VCaP (cell line): ENCODE measurements around the gene NOB1.

ENCODE experiments used
- H3K27ac ChIP-seq: fragments of 450-650 bp; 2 replicates; pipeline ENCODE4 v1.5.1; 2017
- TF ChIP-seq, protein P1 (sequence below): fragments of 450-650 bp; conservative IDR thresholded peaks from 2 replicates; pipeline ENCODE4 v1.5.1; 2017; ENCODE audit warnings: mild to moderate bottlenecking, moderate library complexity

The NOB1 gene

DNA sequence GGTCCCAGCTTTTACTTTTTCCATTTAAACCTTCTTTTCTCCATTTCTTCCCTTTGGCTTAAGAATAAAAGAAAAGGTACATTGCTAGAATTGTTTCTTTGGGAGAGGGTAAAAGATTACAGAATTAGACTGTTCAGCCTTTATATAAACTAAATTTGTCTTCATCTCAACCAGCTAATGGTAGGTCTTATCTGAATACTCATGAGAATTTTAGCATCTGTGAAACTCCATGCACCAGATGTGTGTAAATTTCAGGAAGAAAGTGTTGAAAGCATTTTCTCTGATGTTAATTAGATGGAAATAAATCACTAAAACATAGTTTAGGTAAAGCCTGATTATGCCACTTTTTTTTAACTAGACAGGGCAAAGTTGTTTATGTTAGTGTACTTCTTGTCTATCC, 53.3 kb downstream of the NOB1 start:
- TF ChIP-seq, protein P1, sequence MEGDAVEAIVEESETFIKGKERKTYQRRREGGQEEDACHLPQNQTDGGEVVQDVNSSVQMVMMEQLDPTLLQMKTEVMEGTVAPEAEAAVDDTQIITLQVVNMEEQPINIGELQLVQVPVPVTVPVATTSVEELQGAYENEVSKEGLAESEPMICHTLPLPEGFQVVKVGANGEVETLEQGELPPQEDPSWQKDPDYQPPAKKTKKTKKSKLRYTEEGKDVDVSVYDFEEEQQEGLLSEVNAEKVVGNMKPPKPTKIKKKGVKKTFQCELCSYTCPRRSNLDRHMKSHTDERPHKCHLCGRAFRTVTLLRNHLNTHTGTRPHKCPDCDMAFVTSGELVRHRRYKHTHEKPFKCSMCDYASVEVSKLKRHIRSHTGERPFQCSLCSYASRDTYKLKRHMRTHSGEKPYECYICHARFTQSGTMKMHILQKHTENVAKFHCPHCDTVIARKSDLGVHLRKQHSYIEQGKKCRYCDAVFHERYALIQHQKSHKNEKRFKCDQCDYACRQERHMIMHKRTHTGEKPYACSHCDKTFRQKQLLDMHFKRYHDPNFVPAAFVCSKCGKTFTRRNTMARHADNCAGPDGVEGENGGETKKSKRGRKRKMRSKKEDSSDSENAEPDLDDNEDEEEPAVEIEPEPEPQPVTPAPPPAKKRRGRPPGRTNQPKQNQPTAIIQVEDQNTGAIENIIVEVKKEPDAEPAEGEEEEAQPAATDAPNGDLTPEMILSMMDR, result no peak
- H3K27ac ChIP-seq, result no peak overlapping the region

DNA sequence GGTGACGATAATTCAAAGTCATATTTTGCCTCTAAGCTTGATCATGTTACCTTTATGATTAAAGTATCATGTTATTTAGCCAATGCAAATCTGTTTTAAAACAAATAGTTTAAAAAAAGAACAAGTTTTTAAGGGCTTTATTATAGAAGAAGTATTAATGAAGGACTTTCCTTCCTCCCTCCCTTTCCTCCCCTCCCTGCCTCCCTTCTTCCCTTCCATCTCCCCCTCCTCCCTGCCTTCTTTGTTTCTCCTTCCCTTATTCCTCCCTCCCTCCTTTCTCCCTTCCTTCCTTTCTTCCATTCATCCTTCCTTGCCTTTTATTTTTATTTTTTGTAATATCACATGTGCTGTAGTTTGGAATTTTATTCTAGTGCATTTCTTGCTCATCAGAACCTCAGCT, 54.8 kb downstream of the NOB1 start:
- TF ChIP-seq, protein P1, result no peak
- no peak overlapping the region for H3K27ac ChIP-seq

DNA sequence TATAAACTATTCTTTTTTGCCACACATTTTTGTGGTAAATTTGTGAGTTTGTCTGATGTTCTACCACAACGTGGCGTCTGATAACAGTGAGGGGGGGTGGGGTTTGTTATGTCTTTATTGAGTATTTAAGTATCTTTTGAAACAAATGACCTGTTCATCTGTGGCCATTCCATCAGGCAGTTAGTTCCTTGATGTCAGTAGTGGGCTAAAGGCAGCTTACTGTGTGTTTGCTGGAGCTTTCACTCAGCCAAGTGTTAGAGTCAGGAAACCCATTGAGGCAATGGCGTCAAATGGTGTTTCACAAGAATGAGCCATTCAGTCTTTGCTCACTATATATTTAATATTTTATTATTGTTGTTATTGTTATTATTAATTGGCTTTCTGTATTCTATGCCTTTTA, 56.3 kb downstream of the NOB1 start:
- TF ChIP-seq, protein P1, result no peak

DNA sequence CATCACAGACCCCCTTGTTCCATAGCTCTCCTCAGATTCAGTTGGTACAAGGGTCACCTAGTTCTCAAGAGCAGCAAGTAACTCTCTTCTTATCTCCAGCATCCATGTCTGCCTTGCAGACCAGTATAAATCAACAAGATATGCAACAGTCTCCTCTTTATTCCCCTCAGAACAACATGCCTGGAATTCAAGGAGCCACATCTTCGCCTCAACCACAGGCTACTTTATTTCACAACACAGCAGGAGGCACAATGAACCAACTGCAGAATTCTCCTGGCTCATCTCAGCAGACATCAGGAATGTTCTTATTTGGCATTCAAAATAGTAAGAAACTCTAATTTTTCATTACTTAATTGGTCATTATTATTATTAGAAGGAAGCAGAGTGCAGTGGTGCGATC, 60.8 kb downstream of the NOB1 start:
- H3K27ac ChIP-seq, result no peak overlapping the region
- TF ChIP-seq, protein P1, result no peak

More for the DNA sequence above, 56.3 kb downstream of the NOB1 start:
- no peak overlapping the region for H3K27ac ChIP-seq

DNA sequence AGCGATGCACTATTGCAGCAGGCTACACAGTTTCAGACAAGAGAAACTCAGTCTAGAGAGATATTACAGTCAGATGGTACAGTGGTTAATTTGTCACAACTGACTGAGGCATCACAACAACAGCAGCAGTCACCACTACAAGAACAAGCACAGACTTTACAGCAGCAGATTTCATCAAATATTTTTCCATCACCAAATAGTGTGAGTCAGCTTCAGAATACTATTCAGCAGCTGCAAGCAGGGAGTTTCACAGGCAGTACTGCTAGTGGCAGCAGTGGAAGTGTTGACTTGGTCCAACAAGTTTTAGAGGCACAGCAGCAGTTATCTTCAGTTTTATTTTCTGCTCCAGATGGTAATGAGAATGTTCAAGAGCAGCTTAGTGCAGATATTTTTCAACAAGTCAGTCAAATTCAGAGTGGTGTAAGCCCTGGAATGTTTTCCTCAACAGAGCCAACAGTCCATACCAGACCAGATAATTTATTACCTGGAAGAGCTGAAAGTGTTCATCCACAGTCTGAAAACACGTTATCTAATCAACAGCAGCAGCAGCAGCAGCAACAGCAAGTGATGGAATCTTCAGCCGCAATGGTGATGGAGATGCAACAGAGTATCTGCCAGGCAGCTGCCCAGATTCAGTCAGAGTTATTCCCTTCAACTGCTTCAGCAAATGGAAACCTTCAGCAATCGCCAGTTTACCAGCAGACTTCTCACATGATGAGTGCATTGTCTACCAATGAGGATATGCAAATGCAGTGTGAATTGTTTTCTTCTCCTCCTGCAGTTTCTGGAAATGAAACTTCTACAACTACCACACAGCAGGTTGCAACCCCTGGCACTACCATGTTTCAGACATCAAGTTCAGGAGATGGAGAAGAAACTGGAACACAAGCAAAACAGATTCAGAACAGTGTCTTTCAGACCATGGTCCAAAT, 62.5 kb downstream of the NOB1 start:
- TF ChIP-seq, protein P1, result no peak
- H3K27ac ChIP-seq, result no peak overlapping the region
